CD4-positive, alpha-beta memory T cell (primary cell): ENCODE data around the gene RASSF6. TPM values are rescaled to one million over a fixed set of nuclear protein-coding genes. Genes with fewer than 3 reads are reported as not detected.
A peak's percentile ranks its signal among the peaks of the same experiment; 100 is the strongest.
"Not testable (repeated sequence)": the region's sequence is repeated elsewhere in the genome, so short reads cannot be mapped to it uniquely, and the experiment has no call there.

Experiments used
- CTCF ChIA-PET: fragments of 350-600 bp; sonication (Branson Sonifier 250); formaldehyde crosslinking; loops from one replicate; lab custom pipeline; 2021; ENCODE audit warnings: inconsistent platforms; ENCODE audit not compliant: partially characterized antibody; lab: Charles Lee
- POLR2A ChIA-PET: fragments of 350-600 bp; sonication (Branson Sonifier 250); formaldehyde crosslinking; loops from one replicate; lab custom pipeline; 2021; ENCODE audit not compliant: partially characterized antibody; lab: Charles Lee
- DNase-seq, 5 donors: peaks; one replicate each; pipeline versions ENCODE4 v3.0.0 to v3.0.0-alpha.2; 2020 to 2022; ENCODE audit warnings: mixed read lengths in 1 of 5
- H3K27ac ChIP-seq: one replicate; pipeline ENCODE4 v1.7.0; 2013; ENCODE audit warnings: low read depth, low read length
- H3K27me3 ChIP-seq: 2 replicates; pipeline ENCODE4 v1.7.0; 2013; ENCODE audit warnings: mild to moderate bottlenecking, low read length, moderate library complexity; ENCODE audit not compliant: insufficient read depth
- H3K36me3 ChIP-seq: 2 replicates; pipeline ENCODE4 v1.7.0; 2013; ENCODE audit warnings: mild to moderate bottlenecking, low read length, moderate library complexity; ENCODE audit not compliant: insufficient read depth
- H3K4me1 ChIP-seq: 2 replicates; pipeline ENCODE4 v1.7.0; 2013; ENCODE audit warnings: mild to moderate bottlenecking, low read length, moderate library complexity; ENCODE audit not compliant: insufficient read depth
- H3K4me3 ChIP-seq, 2 donors: one replicate each; pipeline ENCODE4 v1.7.0; 2013; ENCODE audit warnings: low read length in 2 of 2, mild to moderate bottlenecking in 1 of 2
- H3K9me3 ChIP-seq, 2 donors: one replicate each; pipeline ENCODE4 v1.7.0; 2013; ENCODE audit warnings: low read length in 2 of 2, control low read depth in 1 of 2; ENCODE audit not compliant: control insufficient read depth in 1 of 2
- H3K27ac Mint-ChIP-seq, 7 donors: one replicate each; pipeline ENCODE4 v1.8.0; 2020 to 2021; ENCODE audit warnings: mixed read lengths in 7 of 7, mild to moderate bottlenecking in 6 of 7, inconsistent platforms in 3 of 7, moderate library complexity in 3 of 7
- H3K27me3 Mint-ChIP-seq, 2 donors: one replicate each; pipeline ENCODE4 v1.8.0; 2020 to 2021; ENCODE audit warnings: mixed read lengths in 2 of 2
- H3K36me3 Mint-ChIP-seq, 2 donors: one replicate each; pipeline ENCODE4 v1.8.0; 2020 to 2021; ENCODE audit warnings: mixed read lengths in 2 of 2, inconsistent platforms in 1 of 2, mild to moderate bottlenecking in 1 of 2
- H3K4me1 Mint-ChIP-seq, 4 donors: one replicate each; pipeline ENCODE4 v1.8.0; 2020 to 2021; ENCODE audit warnings: mixed read lengths in 4 of 4, mild to moderate bottlenecking in 1 of 4
- H3K4me3 Mint-ChIP-seq, 8 donors: one replicate each; pipeline ENCODE4 v1.8.0; 2020 to 2021; ENCODE audit warnings: mixed read lengths in 8 of 8, mild to moderate bottlenecking in 7 of 8, moderate library complexity in 6 of 8, inconsistent platforms in 3 of 8
- H3K9me3 Mint-ChIP-seq, 8 donors: one replicate each; pipeline ENCODE4 v1.8.0; 2020 to 2021; ENCODE audit warnings: mixed read lengths in 8 of 8, mild to moderate bottlenecking in 5 of 8, inconsistent platforms in 3 of 8, moderate library complexity in 1 of 8
- intact Hi-C: fragments of 100-400 bp; cut with micrococcal nuclease; formaldehyde crosslinking; loops from one replicate; pipeline ENCODE4 v1.15.1; 2023
- polyA plus RNA-seq, 2 donors: library from polyadenylated mRNA; unstranded; fragments of 300-500 nt; fragmentation: Illumina TruSeq; gene quantifications; one replicate each; pipeline ENCODE4 v1.2.3, GENCODE V29; 2021
- total RNA-seq, 2 experiments: library from RNA; stranded (reverse); gene quantifications; one replicate each; pipeline ENCODE4 v1.2.3, GENCODE V29; 2021

Gene RASSF6
- total and polyA plus RNA-seq, 4 experiments from 2014 or later: 0.81 to 2.2 (median 1.0) TPM

DNA sequence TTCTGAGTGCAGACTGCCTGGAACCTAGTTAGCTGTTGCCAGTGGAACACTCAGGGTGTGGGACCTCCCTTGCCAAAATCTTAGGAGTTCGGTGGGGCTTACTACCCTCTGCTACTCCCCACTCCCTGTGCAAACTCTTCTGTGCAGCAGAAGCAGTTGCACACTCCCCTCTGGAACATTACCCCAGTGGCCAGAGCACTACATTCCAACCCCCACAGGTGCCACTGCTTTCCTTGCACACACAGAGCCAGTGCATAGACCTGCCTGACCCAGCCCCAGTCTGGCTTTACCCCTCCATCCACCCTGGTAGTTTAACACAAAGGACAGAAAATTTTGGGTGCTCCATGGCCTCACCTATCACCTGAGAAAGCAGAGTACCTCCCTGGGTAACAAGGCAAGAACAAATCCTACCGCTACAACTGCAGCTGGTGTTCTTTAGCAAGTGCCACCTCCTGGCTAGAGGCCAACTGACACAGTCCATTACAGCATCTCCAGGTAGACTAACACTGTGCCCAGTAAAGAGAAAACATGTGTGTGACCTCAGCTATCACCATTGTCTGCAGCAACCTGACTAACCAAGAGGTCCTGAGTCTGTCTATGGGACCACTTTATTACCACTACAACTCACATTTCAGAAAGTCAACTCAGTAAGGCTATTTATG lies 11.5 kb upstream of the RASSF6 start:
- H3K36me3 ChIP-seq: no peaks in the 10 kb centered on the region
- no peak overlapping the region for H3K27ac ChIP-seq
- H3K9me3 ChIP-seq: no peaks in the 10 kb centered on the region
- H3K4me1 ChIP-seq: no peaks in the 10 kb centered on the region
- no peaks in the 10 kb centered on the region for H3K4me1 Mint-ChIP-seq
- POLR2A ChIA-PET: no interaction called here
- CTCF ChIA-PET: no interaction called here
- H3K27ac Mint-ChIP-seq: no peak overlapping the region
- intact Hi-C loops: no loop called here
- no peaks in the 10 kb centered on the region for H3K27me3 ChIP-seq
- H3K9me3 Mint-ChIP-seq: peaks cover 0 to 11% (median 3%) of the 10 kb centered on the region in 8 donors
- H3K36me3 Mint-ChIP-seq: no peaks in the 10 kb centered on the region
- H3K4me3 ChIP-seq: no peak overlapping the region
- no peak overlapping the region for H3K4me3 Mint-ChIP-seq
- no peak for DNase-seq
- peaks cover 2 to 6% of the 10 kb centered on the region in 2 donors for H3K27me3 Mint-ChIP-seq

DNA sequence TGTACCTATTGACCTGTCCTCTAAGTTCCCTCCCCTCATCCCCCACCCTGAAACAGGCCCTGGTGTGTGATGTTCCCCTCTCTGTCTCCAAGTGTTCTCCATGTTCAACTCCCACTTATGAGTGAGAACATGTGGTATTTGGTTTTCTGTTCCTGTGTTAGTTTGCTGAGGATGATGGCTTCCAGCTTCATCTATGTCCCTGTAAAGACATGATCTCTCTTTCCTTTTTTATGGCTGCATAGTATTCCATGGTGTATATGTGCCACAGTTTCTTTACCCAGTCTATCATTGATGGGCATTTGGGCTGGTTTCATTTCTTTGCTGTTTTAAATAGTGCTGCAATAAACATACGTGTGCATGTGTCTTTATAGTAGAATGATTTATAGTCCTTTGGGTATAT lies 8.6 kb upstream of the RASSF6 start:
- H3K4me1 Mint-ChIP-seq, H3K27ac ChIP-seq, H3K4me3 ChIP-seq, H3K27me3 ChIP-seq, H3K9me3 ChIP-seq, CTCF ChIA-PET, H3K27ac Mint-ChIP-seq, H3K4me1 ChIP-seq, H3K36me3 Mint-ChIP-seq, H3K27me3 Mint-ChIP-seq, DNase-seq, H3K36me3 ChIP-seq, POLR2A ChIA-PET, intact Hi-C loops, H3K4me3 Mint-ChIP-seq: not testable (repeated sequence)
- peaks cover 0 to 11% (median 3%) of the 10 kb centered on the region in 8 donors for H3K9me3 Mint-ChIP-seq

DNA sequence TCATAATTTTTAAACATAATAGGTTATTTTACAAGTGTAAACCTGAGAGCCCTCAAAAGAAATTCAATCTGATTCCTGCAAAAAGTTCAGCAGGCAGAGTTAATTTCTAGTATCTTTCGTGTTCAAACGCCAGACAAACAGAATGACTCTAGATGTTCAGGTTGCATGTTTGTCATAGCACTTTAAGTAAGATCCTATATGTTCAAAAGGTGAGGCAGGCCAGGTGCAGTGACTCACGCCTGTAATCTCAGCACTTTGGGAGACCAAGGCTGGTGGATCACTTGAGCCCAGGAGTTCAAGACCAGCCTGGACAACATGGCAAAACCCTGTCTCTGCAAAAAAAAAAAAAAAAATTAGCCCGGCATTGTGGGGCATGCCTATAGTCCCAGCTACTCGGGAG lies 1.1 kb upstream of the RASSF6 start:
- no peaks in the 10 kb centered on the region for H3K27me3 ChIP-seq
- intact Hi-C loops: no loop called here
- Mint-ChIP-seq H3K4me3 (no peak overlapping the region), H3K4me1 (peaks cover 0 to 11% (median 3%) of the 10 kb centered on the region in 4 donors), H3K27ac (no peak overlapping the region), H3K27me3 (peaks cover 5 to 7% of the 10 kb centered on the region in 2 donors), H3K9me3 (peaks cover 0 to 2% (median 0%) of the 10 kb centered on the region in 8 donors), H3K36me3 (no peaks in the 10 kb centered on the region)
- no peaks in the 10 kb centered on the region for H3K4me1 ChIP-seq
- DNase-seq: no peak
- H3K9me3 ChIP-seq: no peaks in the 10 kb centered on the region
- CTCF ChIA-PET: no interaction called here
- H3K27ac ChIP-seq: no peak overlapping the region
- H3K36me3 ChIP-seq: no peaks in the 10 kb centered on the region
- no peak overlapping the region for H3K4me3 ChIP-seq
- POLR2A ChIA-PET: no interaction called here

DNA sequence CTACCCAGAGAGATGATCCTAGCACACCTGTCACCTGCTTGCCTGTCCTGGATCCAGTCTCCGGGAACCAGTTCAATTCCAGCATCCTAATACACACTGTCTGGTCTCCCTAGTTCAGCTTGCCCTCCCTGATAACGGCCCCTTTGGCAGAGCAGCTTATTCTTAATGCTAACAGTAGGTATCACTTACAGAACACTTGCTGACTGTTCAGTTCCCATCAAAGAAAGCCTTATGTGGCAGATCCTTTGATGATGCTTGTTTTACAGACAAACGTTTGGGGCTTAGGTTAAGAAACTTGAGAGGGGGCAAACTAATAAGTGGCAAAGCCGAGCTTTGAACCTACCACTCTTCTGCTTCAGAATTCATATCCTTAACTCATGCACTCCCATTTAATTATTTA lies 890 bp downstream of the RASSF6 start:
- Mint-ChIP-seq H3K36me3 (no peaks in the 10 kb centered on the region), H3K9me3 (peaks cover 0 to 2% (median 0%) of the 10 kb centered on the region in 8 donors), H3K4me1 (peaks cover 0 to 11% (median 3%) of the 10 kb centered on the region in 4 donors), H3K4me3 (peak overlapping the region in 6 of 8 donors; percentile 1 to 67 (median 43)), H3K27me3 (peaks cover 5 to 9% of the 10 kb centered on the region in 2 donors), H3K27ac (peak overlapping the region in 1 of 7 donors; percentile 50)
- Histone ChIP-seq H3K36me3 (no peaks in the 10 kb centered on the region), H3K27ac (no peak overlapping the region), H3K27me3 (no peaks in the 10 kb centered on the region), H3K4me3 (no peak overlapping the region), H3K4me1 (no peaks in the 10 kb centered on the region), H3K9me3 (no peaks in the 10 kb centered on the region)
- ChIA-PET POLR2A (no interaction called here), CTCF (no interaction called here)
- DNase-seq: no peak
- intact Hi-C loops: no loop called here

DNA sequence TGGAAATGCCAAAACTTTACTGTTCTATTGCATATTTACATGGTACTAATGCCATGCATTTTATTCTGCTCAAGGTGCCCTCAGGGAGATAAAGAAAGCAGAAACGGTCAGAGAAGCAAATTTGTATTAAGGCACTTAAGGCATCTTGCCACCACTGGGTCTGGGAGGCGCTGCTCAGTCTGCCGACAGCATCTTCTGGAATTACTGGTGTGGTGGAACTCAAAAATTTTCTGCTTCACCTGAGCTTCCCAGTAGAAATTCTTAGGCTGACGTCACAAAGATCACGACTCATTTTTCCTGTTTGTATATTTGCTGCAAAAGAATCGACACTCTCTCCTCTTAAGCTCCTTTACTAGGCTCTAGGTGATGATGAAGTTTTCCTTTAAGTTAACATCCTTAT lies 3.0 kb downstream of the RASSF6 start:
- H3K27me3 ChIP-seq: no peaks in the 10 kb centered on the region
- H3K9me3 ChIP-seq: no peaks in the 10 kb centered on the region
- Mint-ChIP-seq H3K4me3 (no peak overlapping the region), H3K9me3 (peaks cover 0 to 2% (median 0%) of the 10 kb centered on the region in 8 donors), H3K36me3 (no peaks in the 10 kb centered on the region), H3K27me3 (peaks cover 5 to 9% of the 10 kb centered on the region in 2 donors), H3K4me1 (peaks cover 0 to 11% (median 3%) of the 10 kb centered on the region in 4 donors), H3K27ac (no peak overlapping the region)
- no peak overlapping the region for H3K4me3 ChIP-seq
- no peak overlapping the region for H3K27ac ChIP-seq
- CTCF ChIA-PET: no interaction called here
- POLR2A ChIA-PET: no interaction called here
- intact Hi-C loops: no loop called here
- no peaks in the 10 kb centered on the region for H3K36me3 ChIP-seq
- no peaks in the 10 kb centered on the region for H3K4me1 ChIP-seq
- DNase-seq: no peak

DNA sequence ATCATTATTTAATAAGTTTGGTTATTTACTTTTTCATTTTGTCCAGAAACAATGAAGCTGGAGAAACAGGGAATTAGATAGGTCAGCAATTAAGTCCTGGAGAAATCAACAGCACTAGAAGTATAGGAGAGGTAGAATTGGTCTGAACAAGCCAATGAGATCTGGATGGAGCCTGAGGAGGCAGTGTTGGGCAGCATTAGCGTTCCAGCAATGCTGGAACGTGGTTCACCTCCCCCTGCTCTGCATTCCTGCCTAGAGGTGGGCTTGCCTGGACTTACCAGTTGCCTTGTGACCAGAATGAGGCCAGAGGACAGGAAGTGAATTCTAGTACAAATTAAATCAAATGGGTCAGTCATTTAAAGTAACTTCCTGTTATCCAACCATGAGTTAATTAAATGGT lies 4.6 kb downstream of the RASSF6 start:
- H3K27ac ChIP-seq: no peak overlapping the region
- Mint-ChIP-seq H3K4me1 (peaks cover 0 to 9% (median 3%) of the 10 kb centered on the region in 4 donors), H3K9me3 (peaks cover 0 to 4% (median 0%) of the 10 kb centered on the region in 8 donors), H3K36me3 (no peaks in the 10 kb centered on the region), H3K27me3 (peaks cover 3 to 8% of the 10 kb centered on the region in 2 donors), H3K27ac (no peak overlapping the region), H3K4me3 (no peak overlapping the region)
- H3K9me3 ChIP-seq: no peaks in the 10 kb centered on the region
- H3K4me1 ChIP-seq: no peaks in the 10 kb centered on the region
- no peak for DNase-seq
- H3K4me3 ChIP-seq: no peak overlapping the region
- POLR2A ChIA-PET: no interaction called here
- CTCF ChIA-PET: no interaction called here
- H3K36me3 ChIP-seq: no peaks in the 10 kb centered on the region
- no peaks in the 10 kb centered on the region for H3K27me3 ChIP-seq
- intact Hi-C loops: no loop called here

DNA sequence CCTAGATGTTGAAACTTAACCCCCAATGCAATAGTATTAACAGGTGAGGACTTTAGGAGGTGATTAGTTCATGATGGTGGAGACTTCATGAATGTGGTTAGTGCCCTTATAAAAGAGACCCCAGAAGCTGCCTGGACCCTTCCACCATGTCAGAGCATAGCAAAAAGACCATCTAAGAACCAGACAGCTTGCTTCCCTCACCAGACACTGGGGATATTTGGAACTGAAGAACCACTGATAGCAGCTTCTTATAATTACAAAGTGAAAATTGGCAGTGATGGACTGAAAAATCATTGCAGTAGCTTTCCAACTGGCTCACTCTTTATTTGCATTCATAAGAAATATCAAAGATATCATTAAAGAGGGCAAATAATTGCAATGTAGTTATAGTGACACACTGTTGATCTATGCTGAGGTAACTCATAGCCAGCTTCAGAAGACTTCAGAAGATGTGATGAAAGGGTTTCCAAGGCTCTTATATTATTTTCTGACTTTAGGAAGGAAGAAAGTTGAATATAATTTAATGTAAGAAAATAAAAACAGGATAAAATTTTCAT lies 5.8 kb downstream of the RASSF6 start:
- POLR2A ChIA-PET: no interaction called here
- H3K9me3 ChIP-seq: no peaks in the 10 kb centered on the region
- intact Hi-C loops: no loop called here
- Mint-ChIP-seq H3K4me1 (peaks cover 0 to 3% (median 0%) of the 10 kb centered on the region in 4 donors), H3K27ac (no peak overlapping the region), H3K4me3 (no peak overlapping the region), H3K27me3 (peaks cover 2 to 6% of the 10 kb centered on the region in 2 donors), H3K36me3 (no peaks in the 10 kb centered on the region), H3K9me3 (peaks cover 0 to 4% (median 0%) of the 10 kb centered on the region in 8 donors)
- H3K4me3 ChIP-seq: no peak overlapping the region
- CTCF ChIA-PET: no interaction called here
- H3K36me3 ChIP-seq: no peaks in the 10 kb centered on the region
- DNase-seq: no peak
- H3K4me1 ChIP-seq: no peaks in the 10 kb centered on the region
- H3K27ac ChIP-seq: no peak overlapping the region
- H3K27me3 ChIP-seq: no peaks in the 10 kb centered on the region
